HCT116 (cell line): Measurements from ENCODE around the gene KMT2C.

Source experiments
- CTCF ChIP-seq, 3 experiments: fragments of 200-600 bp in 1 of 3; sonication (generic) in 1 of 3; IDR thresholded peaks in 2 of 3; conservative IDR thresholded peaks in 1 of 3; 2 replicates each; pipeline ENCODE4 v1.5.1; 2012 to 2017; ENCODE audit warnings: low read depth in 2 of 3, low read length in 2 of 3, antibody characterized with exemption in 1 of 3, borderline replicate concordance in 1 of 3, control low read depth in 1 of 3, mild to moderate bottlenecking in 1 of 3, mixed read lengths in 1 of 3, mixed run types in 1 of 3, moderate library complexity in 1 of 3; ENCODE audit not compliant: insufficient read depth in 1 of 3
- EZH2 ChIP-seq: fragments of 200-600 bp; sonication (generic); IDR thresholded peaks from 2 replicates; pipeline ENCODE4 v1.6.1; 2017; ENCODE audit warnings: antibody characterized with exemption, mixed run types
- EZH2phosphoT487 ChIP-seq: fragments of 200-600 bp; IDR thresholded peaks from 2 replicates; pipeline ENCODE4 v1.6.1; 2018; ENCODE audit warnings: antibody characterized with exemption, borderline replicate concordance
- JUND ChIP-seq: IDR thresholded peaks from 2 replicates; pipeline ENCODE4 v1.6.1; 2012
- MAX ChIP-seq: IDR thresholded peaks from 2 replicates; pipeline ENCODE4 v1.6.1; 2012
- POLR2A ChIP-seq: IDR thresholded peaks from 2 replicates; pipeline ENCODE4 v1.7.0; 2011; ENCODE audit warnings: borderline replicate concordance; ENCODE audit not compliant: insufficient read depth, insufficient read length; ENCODE audit errors: extremely low read depth
- POLR2AphosphoS5 ChIP-seq: IDR thresholded peaks from 2 replicates; pipeline ENCODE4 v1.6.1; 2011; ENCODE audit warnings: mild to moderate bottlenecking, low read depth, low read length, moderate library complexity
- RAD21 ChIP-seq: IDR thresholded peaks from 2 replicates; pipeline ENCODE4 v1.6.1; 2012; ENCODE audit warnings: low read depth, mild to moderate bottlenecking
- REST ChIP-seq: IDR thresholded peaks from 2 replicates; pipeline ENCODE4 v1.6.1; 2012; ENCODE audit warnings: low read depth
- SIN3A ChIP-seq: IDR thresholded peaks from 2 replicates; pipeline ENCODE4 v1.6.1; 2012; ENCODE audit warnings: low read depth
- ZNF274 ChIP-seq: fragments of 200-500 bp; sonication (Bioruptor generic); IDR thresholded peaks from 2 replicates; pipeline ENCODE4 v1.6.1; 2014; ENCODE audit warnings: mild to moderate bottlenecking, low read depth, low read length, inconsistent platforms

GRCh38 chr7:152481082-152481481 is 45.3 kb upstream of the KMT2C start:
- TF ChIP-seq POLR2A (no peak), MAX (no peak), EZH2phosphoT487 (no peak), CTCF (IDR thresholded peaks at IDR 0.05 in 2 of 3, conservative IDR thresholded peaks at IDR 0.05 in 1 of 3; ENCODE audit: borderline replicate concordance in 1 of 3, insufficient read depth in 1 of 3, low read depth in 2 of 3, low read length in 2 of 3) (no peak), JUND (no peak), RAD21 (no peak), REST (no peak), POLR2AphosphoS5 (no peak), EZH2 (no peak), ZNF274 (no peak), SIN3A (no peak)
